ENCODE data around the gene APOL1. TPM values are rescaled to one million over a fixed set of nuclear protein-coding genes. Genes with fewer than 3 reads are reported as not detected.

APOL1 gene
- total RNA-seq, 1 experiment from 2014 or later, result 0.30 TPM

DNA sequence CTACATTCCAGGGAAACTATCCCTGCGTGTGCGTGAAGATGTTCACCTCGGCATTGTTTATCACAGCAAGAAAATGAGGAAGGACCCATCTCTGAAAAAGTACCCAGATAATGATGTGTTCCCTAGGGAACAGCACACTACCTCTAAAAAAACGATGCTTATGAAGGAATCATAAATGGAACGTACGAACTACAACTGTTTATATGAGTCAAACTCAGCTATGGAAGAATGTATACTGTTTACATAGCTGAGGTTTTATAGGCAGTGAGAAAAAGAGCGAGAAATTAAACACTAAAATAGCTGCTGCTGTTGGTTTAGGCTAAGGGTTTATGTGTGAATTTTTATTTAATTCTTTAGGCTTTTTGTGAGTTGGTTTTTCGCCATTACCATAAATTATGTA lies 48.9 kb downstream of the APOL1 start:
- H4K20me1 ChIP-seq (ENCODE audit: insufficient read depth), result no peaks in the 10 kb centered on the region; the same call in 1 of the 2 replicates
- intact Hi-C loops (cut with micrococcal nuclease), result loop anchor here (1.0 kb wide), 1 partner anchor 168 kb away; no protein-coding TSS in a partner anchor
- no peak for DNase-seq (ENCODE audit: low read depth, low spot score)
- ChIA-PET POLR2A (no interaction called here), RAD21 (ENCODE audit: low non-redundant PET in 1 of 2, low total read pairs in 2 of 2, uncharacterized antibody in 2 of 2, unreplicated experiment in 2 of 2) (interaction anchor here (0.6 to 2.1 kb wide), 4 partner anchors 110 to 169 kb away, joined by 3 to 16 read pairs (median 6); no protein-coding TSS in a partner anchor), CTCF (interaction anchor here (0.7 to 3.8 kb wide), 9 partner anchors 16 to 472 kb away, joined by 3 to 28 read pairs (median 4); partner anchors contain the start of gene TXN2)
- no peak overlapping the region for H2AFZ ChIP-seq (ENCODE audit: low read depth, low read length, poor library complexity, severe bottlenecking)
- no peak overlapping the region for H3K4me2 ChIP-seq (ENCODE audit: low read length)
- BruUV-seq (replicated peaks), result no TSS peak
- H3K36me3 ChIP-seq (ENCODE audit: control insufficient read depth in 1 of 2, insufficient read depth in 2 of 2, low read length in 2 of 2), result peaks cover 54 to 66% of the 10 kb centered on the region in 2 experiments
- no peaks in the 10 kb centered on the region for H3K9me3 ChIP-seq (ENCODE audit: control insufficient read depth in 1 of 2, insufficient read depth in 1 of 2, low read depth in 1 of 2, low read length in 2 of 2)
- H3K27ac ChIP-seq (ENCODE audit: low read depth, low read length), result no peak overlapping the region
- H3K4me3 ChIP-seq (replicated peaks in 1 of 2; ENCODE audit: low read depth in 1 of 2, low read length in 2 of 2), result no peak overlapping the region
- no peak for TF ChIP-seq YY1 (IDR thresholded peaks at IDR 0.05; ENCODE audit: extremely low read depth, insufficient replicate concordance, low read depth, low read length)
- no peak for TF ChIP-seq FOSL1 (IDR thresholded peaks at IDR 0.05; ENCODE audit: low read depth)
- TF ChIP-seq POLR2A (IDR thresholded peaks at IDR 0.05; ENCODE audit: borderline replicate concordance, extremely low read depth, insufficient read depth, insufficient read length), result no peak
- TF ChIP-seq SP1 (IDR thresholded peaks at IDR 0.05; ENCODE audit: low read depth), result no peak
- TF ChIP-seq, protein P1, sequence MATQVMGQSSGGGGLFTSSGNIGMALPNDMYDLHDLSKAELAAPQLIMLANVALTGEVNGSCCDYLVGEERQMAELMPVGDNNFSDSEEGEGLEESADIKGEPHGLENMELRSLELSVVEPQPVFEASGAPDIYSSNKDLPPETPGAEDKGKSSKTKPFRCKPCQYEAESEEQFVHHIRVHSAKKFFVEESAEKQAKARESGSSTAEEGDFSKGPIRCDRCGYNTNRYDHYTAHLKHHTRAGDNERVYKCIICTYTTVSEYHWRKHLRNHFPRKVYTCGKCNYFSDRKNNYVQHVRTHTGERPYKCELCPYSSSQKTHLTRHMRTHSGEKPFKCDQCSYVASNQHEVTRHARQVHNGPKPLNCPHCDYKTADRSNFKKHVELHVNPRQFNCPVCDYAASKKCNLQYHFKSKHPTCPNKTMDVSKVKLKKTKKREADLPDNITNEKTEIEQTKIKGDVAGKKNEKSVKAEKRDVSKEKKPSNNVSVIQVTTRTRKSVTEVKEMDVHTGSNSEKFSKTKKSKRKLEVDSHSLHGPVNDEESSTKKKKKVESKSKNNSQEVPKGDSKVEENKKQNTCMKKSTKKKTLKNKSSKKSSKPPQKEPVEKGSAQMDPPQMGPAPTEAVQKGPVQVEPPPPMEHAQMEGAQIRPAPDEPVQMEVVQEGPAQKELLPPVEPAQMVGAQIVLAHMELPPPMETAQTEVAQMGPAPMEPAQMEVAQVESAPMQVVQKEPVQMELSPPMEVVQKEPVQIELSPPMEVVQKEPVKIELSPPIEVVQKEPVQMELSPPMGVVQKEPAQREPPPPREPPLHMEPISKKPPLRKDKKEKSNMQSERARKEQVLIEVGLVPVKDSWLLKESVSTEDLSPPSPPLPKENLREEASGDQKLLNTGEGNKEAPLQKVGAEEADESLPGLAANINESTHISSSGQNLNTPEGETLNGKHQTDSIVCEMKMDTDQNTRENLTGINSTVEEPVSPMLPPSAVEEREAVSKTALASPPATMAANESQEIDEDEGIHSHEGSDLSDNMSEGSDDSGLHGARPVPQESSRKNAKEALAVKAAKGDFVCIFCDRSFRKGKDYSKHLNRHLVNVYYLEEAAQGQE (IDR thresholded peaks at IDR 0.05; ENCODE audit: low read depth), result no peak
- TF ChIP-seq, protein P2, sequence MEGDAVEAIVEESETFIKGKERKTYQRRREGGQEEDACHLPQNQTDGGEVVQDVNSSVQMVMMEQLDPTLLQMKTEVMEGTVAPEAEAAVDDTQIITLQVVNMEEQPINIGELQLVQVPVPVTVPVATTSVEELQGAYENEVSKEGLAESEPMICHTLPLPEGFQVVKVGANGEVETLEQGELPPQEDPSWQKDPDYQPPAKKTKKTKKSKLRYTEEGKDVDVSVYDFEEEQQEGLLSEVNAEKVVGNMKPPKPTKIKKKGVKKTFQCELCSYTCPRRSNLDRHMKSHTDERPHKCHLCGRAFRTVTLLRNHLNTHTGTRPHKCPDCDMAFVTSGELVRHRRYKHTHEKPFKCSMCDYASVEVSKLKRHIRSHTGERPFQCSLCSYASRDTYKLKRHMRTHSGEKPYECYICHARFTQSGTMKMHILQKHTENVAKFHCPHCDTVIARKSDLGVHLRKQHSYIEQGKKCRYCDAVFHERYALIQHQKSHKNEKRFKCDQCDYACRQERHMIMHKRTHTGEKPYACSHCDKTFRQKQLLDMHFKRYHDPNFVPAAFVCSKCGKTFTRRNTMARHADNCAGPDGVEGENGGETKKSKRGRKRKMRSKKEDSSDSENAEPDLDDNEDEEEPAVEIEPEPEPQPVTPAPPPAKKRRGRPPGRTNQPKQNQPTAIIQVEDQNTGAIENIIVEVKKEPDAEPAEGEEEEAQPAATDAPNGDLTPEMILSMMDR (IDR thresholded peaks at IDR 0.05 in 2 of 3, conservative IDR thresholded peaks at IDR 0.05 in 1 of 3; ENCODE audit: borderline replicate concordance in 1 of 3, insufficient read depth in 1 of 3, low read depth in 2 of 3, low read length in 2 of 3), result no peak
- no peak for TF ChIP-seq RAD21 (IDR thresholded peaks at IDR 0.05; ENCODE audit: low read depth)
- TF ChIP-seq ZFX (IDR thresholded peaks at IDR 0.05), result no peak
- no peak for TF ChIP-seq POLR2AphosphoS5 (IDR thresholded peaks at IDR 0.05; ENCODE audit: low read depth, low read length)
- no peak for TF ChIP-seq CBX3 (IDR thresholded peaks at IDR 0.05; ENCODE audit: low read depth)
- TF ChIP-seq EGR1 (IDR thresholded peaks at IDR 0.05; ENCODE audit: low read depth), result no peak
- TF ChIP-seq JUND (IDR thresholded peaks at IDR 0.05), result no peak
- no peak for TF ChIP-seq ATF3 (IDR thresholded peaks at IDR 0.05)
- TF ChIP-seq CEBPB (IDR thresholded peaks at IDR 0.05; ENCODE audit: low read depth), result no peak
- TF ChIP-seq, protein P3, sequence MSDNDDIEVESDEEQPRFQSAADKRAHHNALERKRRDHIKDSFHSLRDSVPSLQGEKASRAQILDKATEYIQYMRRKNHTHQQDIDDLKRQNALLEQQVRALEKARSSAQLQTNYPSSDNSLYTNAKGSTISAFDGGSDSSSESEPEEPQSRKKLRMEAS (IDR thresholded peaks at IDR 0.05), result no peak
- TF ChIP-seq SIN3A (IDR thresholded peaks at IDR 0.05; ENCODE audit: low read depth), result no peak
- H3K4me1 ChIP-seq (ENCODE audit: control insufficient read depth in 1 of 2, insufficient read depth in 2 of 2, low read length in 2 of 2), result no peaks in the 10 kb centered on the region
- H3K9me2 ChIP-seq (ENCODE audit: insufficient read depth), result no peaks in the 10 kb centered on the region
- H3K79me2 ChIP-seq (ENCODE audit: insufficient read depth, low read length), result peaks cover 4% of the 10 kb centered on the region; the same call in 1 of the 2 replicates
- H3K9ac ChIP-seq (ENCODE audit: low read length), result no peak overlapping the region
- ATAC-seq, result 0 out of 2 replicates have a peak, but pooled peaks have one; percentile 2
- no peaks in the 10 kb centered on the region for H3K27me3 ChIP-seq (ENCODE audit: insufficient read depth, low read length)

Data from HCT116 (cell line).